ENCODE measurements around the gene IL1RL2.

DNA sequence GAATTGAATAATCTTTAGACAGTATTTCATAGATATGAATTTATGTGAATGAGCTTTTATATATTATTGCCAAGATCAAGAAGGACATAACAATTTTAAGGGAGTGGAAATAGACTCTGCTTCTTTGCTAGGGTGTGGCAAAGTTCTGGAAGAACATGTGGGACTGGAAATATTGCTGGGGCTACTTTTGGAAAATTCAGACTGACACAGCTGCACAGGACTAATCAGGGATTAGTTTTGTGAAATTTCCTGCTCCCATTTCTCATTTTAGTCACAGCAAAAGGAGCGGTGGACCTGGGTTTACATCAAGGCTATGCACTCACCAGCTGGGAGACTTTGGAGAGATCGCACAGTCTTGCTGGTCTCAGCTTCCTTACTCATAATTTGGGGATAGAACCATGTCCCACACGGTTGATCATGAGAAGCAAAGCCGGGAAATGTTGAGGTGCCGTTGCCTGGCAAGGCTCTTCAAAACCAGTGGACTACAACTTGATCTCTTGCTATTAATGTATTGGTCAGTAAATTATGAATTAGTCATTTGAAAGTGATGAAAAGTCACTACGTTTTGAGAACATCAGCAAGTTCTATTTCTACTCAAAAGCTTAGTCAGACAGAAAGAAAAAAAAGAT is 42.4 kb downstream of the IL1RL2 start:
- TF ChIP-seq CTCF (IDR thresholded peaks at IDR 0.05; ENCODE audit: low read depth, low read length, missing input control) (no peak), YY1 (IDR thresholded peaks at IDR 0.05) (no peak)
